Thyroid gland (tissue), 4 donors: Measurements from ENCODE around the gene SETD2.

Experiments
- CTCF ChIP-seq, 6 experiments: fragments of 200-600 bp in 3 of 6; fragments of 450-650 bp in 3 of 6; sonication (generic) in 3 of 6; IDR thresholded peaks; one replicate each; pipeline ENCODE4 v1.5.1; 2016 to 2019; ENCODE audit warnings: antibody characterized with exemption in 6 of 6, mild to moderate bottlenecking in 2 of 6, inconsistent platforms in 1 of 6, moderate library complexity in 1 of 6
- POLR2A ChIP-seq, 2 donors: fragments of 450-650 bp; IDR thresholded peaks; one replicate each; pipeline ENCODE4 v1.6.1; 2017; ENCODE audit warnings: antibody characterized with exemption in 2 of 2, mild to moderate bottlenecking in 2 of 2, moderate library complexity in 1 of 2

DNA sequence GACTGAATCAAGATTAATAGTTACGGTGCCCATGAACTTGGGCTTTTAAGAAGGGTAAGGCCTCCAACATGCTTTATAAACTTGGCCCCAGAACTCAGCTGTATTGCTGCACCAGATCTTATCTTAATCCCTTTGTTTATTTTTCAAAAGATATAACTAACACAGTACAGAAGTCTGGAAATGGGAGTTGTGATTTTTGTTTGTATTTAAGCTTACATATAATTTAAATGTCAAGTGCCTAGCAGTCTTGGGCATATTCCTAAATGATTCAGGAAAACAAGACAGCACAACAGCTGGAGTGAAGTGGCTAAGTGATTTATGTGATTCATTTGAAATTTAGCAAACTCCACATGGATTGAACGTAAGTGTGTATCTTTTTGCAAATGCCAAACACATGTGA, 128.3 kb downstream of the SETD2 start:
- no peak for TF ChIP-seq POLR2A (IDR thresholded peaks at IDR 0.05)
- TF ChIP-seq CTCF (IDR thresholded peaks at IDR 0.05), result no peak
